HCT116 (cell line): ENCODE data around the gene KIAA1328. TPM values are rescaled to one million over a fixed set of nuclear protein-coding genes. Genes with fewer than 3 reads are reported as not detected.

Experiments
- ATAC-seq: fragments of 200-7000 bp; cut with Tn5 transposase; 2 replicates; pipeline ENCODE4 v1.9.1; 2020; ENCODE audit warnings: mild to moderate bottlenecking, moderate library complexity
- BruUV-seq: library from RNA; stranded (reverse); fragments of 400-500 nt; replicated peaks from 2 replicates; lab custom pipeline; 2021; lab: Mats Ljungman, UMichigan
- CTCF ChIA-PET: fragments of 300-600 bp; sonication (Branson Sonifier 250); formaldehyde crosslinking; loops from one replicate; lab custom pipeline; 2021; ENCODE audit warnings: antibody characterized with exemption; lab: Charles Lee
- POLR2A ChIA-PET: fragments of 300-600, 350-600 bp; sonication (Branson Sonifier 250); formaldehyde crosslinking; loops from one replicate; lab custom pipeline; 2021; ENCODE audit warnings: antibody characterized with exemption; lab: Charles Lee
- RAD21 ChIA-PET, 2 experiments: fragments of 300-600 bp; sonication (Branson Sonifier 250); formaldehyde crosslinking; loops; one replicate each; lab custom pipeline; 2023; ENCODE audit warnings: low total read pairs in 2 of 2; ENCODE audit not compliant: uncharacterized antibody in 2 of 2, unreplicated experiment in 2 of 2, low non-redundant PET in 1 of 2; lab: Charles Lee
- DNase-seq: peaks from one replicate; pipeline ENCODE4 v3.0.0-alpha.2; 2010; ENCODE audit warnings: low read depth, low spot score
- H2AFZ ChIP-seq: fragments of 200-600 bp; shearing (Covaris generic), sonication (generic); 2 replicates; pipeline ENCODE4 v1.6.1; 2017; ENCODE audit warnings: low read depth, mixed run types, mixed read lengths, antibody characterized with exemption, low read length; ENCODE audit not compliant: poor library complexity, severe bottlenecking
- H3K27ac ChIP-seq: 2 replicates; pipeline ENCODE4 v1.5.1; 2012; ENCODE audit warnings: low read depth, low read length
- H3K27me3 ChIP-seq: fragments of 200-600 bp; sonication (generic); 2 replicates; pipeline ENCODE4 v1.6.1; 2016; ENCODE audit warnings: mixed run types, low read length, mixed read lengths; ENCODE audit not compliant: insufficient read depth
- H3K36me3 ChIP-seq, 2 experiments: fragments of 200-500 bp in 1 of 2; fragments of 200-600 bp in 1 of 2; sonication (Bioruptor generic) in 1 of 2; sonication (generic) in 1 of 2; 2 replicates each; pipeline versions ENCODE4 v1.5.1 to v1.6.1; 2014 to 2016; ENCODE audit warnings: low read length in 2 of 2, inconsistent platforms in 1 of 2, mixed read lengths in 1 of 2, mixed run types in 1 of 2; ENCODE audit not compliant: insufficient read depth in 2 of 2, control insufficient read depth in 1 of 2
- H3K4me1 ChIP-seq, 2 experiments: fragments of 200-600 bp in 1 of 2; sonication (generic) in 1 of 2; 2 replicates each; pipeline versions ENCODE4 v1.5.1 to v1.6.1; 2012 to 2017; ENCODE audit warnings: low read length in 2 of 2, inconsistent platforms in 1 of 2, mild to moderate bottlenecking in 1 of 2, mixed read lengths in 1 of 2, mixed run types in 1 of 2, moderate library complexity in 1 of 2; ENCODE audit not compliant: insufficient read depth in 2 of 2, control insufficient read depth in 1 of 2
- H3K4me2 ChIP-seq: fragments of 200-600 bp; sonication (generic); 2 replicates; pipeline ENCODE4 v1.6.1; 2017; ENCODE audit warnings: mixed run types, low read length, mixed read lengths
- H3K4me3 ChIP-seq, 2 experiments: fragments of 200-600 bp in 1 of 2; sonication (generic) in 1 of 2; replicated peaks in 1 of 2; 2 replicates each; pipeline ENCODE4 v1.5.1; 2011 to 2016; ENCODE audit warnings: low read length in 2 of 2, control low read depth in 1 of 2, low read depth in 1 of 2, mild to moderate bottlenecking in 1 of 2, mixed read lengths in 1 of 2, mixed run types in 1 of 2
- H3K79me2 ChIP-seq: fragments of 200-600 bp; sonication (generic); 2 replicates; pipeline ENCODE4 v1.6.1; 2017; ENCODE audit warnings: mild to moderate bottlenecking, mixed run types, low read length, moderate library complexity, mixed read lengths; ENCODE audit not compliant: insufficient read depth
- H3K9ac ChIP-seq: fragments of 200-600 bp; sonication (generic); 2 replicates; pipeline ENCODE4 v1.6.1; 2016; ENCODE audit warnings: low read length, mixed read lengths
- H3K9me2 ChIP-seq: fragments of 200-600 bp; sonication (generic), shearing (Covaris generic); 2 replicates; pipeline ENCODE4 v1.6.1; 2017; ENCODE audit warnings: mixed run types, mild to moderate bottlenecking, moderate library complexity; ENCODE audit not compliant: insufficient read depth
- H3K9me3 ChIP-seq, 2 experiments: fragments of 200-500 bp in 1 of 2; fragments of 200-600 bp in 1 of 2; sonication (Bioruptor generic) in 1 of 2; sonication (generic) in 1 of 2; 2 replicates each; pipeline ENCODE4 v1.6.1; 2014 to 2017; ENCODE audit warnings: low read length in 2 of 2, mixed read lengths in 2 of 2, inconsistent platforms in 1 of 2, low read depth in 1 of 2, mild to moderate bottlenecking in 1 of 2, mixed run types in 1 of 2, moderate library complexity in 1 of 2; ENCODE audit not compliant: control insufficient read depth in 1 of 2, insufficient read depth in 1 of 2
- H4K20me1 ChIP-seq: fragments of 200-600 bp; sonication (generic), shearing (Covaris generic); 2 replicates; pipeline ENCODE4 v1.6.1; 2017; ENCODE audit warnings: mixed run types, mild to moderate bottlenecking, moderate library complexity; ENCODE audit not compliant: insufficient read depth
- ATF3 ChIP-seq: IDR thresholded peaks from 2 replicates; pipeline ENCODE4 v1.6.1; 2012
- CBX3 ChIP-seq: IDR thresholded peaks from 2 replicates; pipeline ENCODE4 v1.6.1; 2012; ENCODE audit warnings: low read depth
- CTCF ChIP-seq, 3 experiments: fragments of 200-600 bp in 1 of 3; sonication (generic) in 1 of 3; IDR thresholded peaks in 2 of 3; conservative IDR thresholded peaks in 1 of 3; 2 replicates each; pipeline ENCODE4 v1.5.1; 2012 to 2017; ENCODE audit warnings: low read depth in 2 of 3, low read length in 2 of 3, antibody characterized with exemption in 1 of 3, borderline replicate concordance in 1 of 3, control low read depth in 1 of 3, mild to moderate bottlenecking in 1 of 3, mixed read lengths in 1 of 3, mixed run types in 1 of 3, moderate library complexity in 1 of 3; ENCODE audit not compliant: insufficient read depth in 1 of 3
- ELF1 ChIP-seq: IDR thresholded peaks from 2 replicates; pipeline ENCODE4 v1.6.1; 2012; ENCODE audit warnings: low read depth, borderline replicate concordance
- EZH2 ChIP-seq: fragments of 200-600 bp; sonication (generic); IDR thresholded peaks from 2 replicates; pipeline ENCODE4 v1.6.1; 2017; ENCODE audit warnings: antibody characterized with exemption, mixed run types
- EZH2phosphoT487 ChIP-seq: fragments of 200-600 bp; IDR thresholded peaks from 2 replicates; pipeline ENCODE4 v1.6.1; 2018; ENCODE audit warnings: antibody characterized with exemption, borderline replicate concordance
- FOSL1 ChIP-seq: IDR thresholded peaks from 2 replicates; pipeline ENCODE4 v1.6.1; 2012; ENCODE audit warnings: low read depth
- MAX ChIP-seq: IDR thresholded peaks from 2 replicates; pipeline ENCODE4 v1.6.1; 2012
- POLR2A ChIP-seq: IDR thresholded peaks from 2 replicates; pipeline ENCODE4 v1.7.0; 2011; ENCODE audit warnings: borderline replicate concordance; ENCODE audit not compliant: insufficient read depth, insufficient read length; ENCODE audit errors: extremely low read depth
- POLR2AphosphoS5 ChIP-seq: IDR thresholded peaks from 2 replicates; pipeline ENCODE4 v1.6.1; 2011; ENCODE audit warnings: mild to moderate bottlenecking, low read depth, low read length, moderate library complexity
- RAD21 ChIP-seq: IDR thresholded peaks from 2 replicates; pipeline ENCODE4 v1.6.1; 2012; ENCODE audit warnings: low read depth, mild to moderate bottlenecking
- REST ChIP-seq: IDR thresholded peaks from 2 replicates; pipeline ENCODE4 v1.6.1; 2012; ENCODE audit warnings: low read depth
- SIN3A ChIP-seq: IDR thresholded peaks from 2 replicates; pipeline ENCODE4 v1.6.1; 2012; ENCODE audit warnings: low read depth
- TCF7L2 ChIP-seq: IDR thresholded peaks from 2 replicates; pipeline ENCODE4 v1.7.0; 2011; ENCODE audit warnings: borderline replicate concordance, inconsistent platforms; ENCODE audit not compliant: insufficient read depth, insufficient read length; ENCODE audit errors: extremely low read depth
- YY1 ChIP-seq: IDR thresholded peaks from 2 replicates; pipeline ENCODE4 v1.6.1; 2011; ENCODE audit warnings: low read length, low read depth, moderate library complexity, mild to moderate bottlenecking; ENCODE audit not compliant: insufficient replicate concordance; ENCODE audit errors: extremely low read depth
- ZBTB33 ChIP-seq: IDR thresholded peaks from 2 replicates; pipeline ENCODE4 v1.6.1; 2011; ENCODE audit warnings: mild to moderate bottlenecking, low read length, moderate library complexity; ENCODE audit not compliant: insufficient replicate concordance; ENCODE audit errors: extremely low read depth
- ZNF274 ChIP-seq: fragments of 200-500 bp; sonication (Bioruptor generic); IDR thresholded peaks from 2 replicates; pipeline ENCODE4 v1.6.1; 2014; ENCODE audit warnings: mild to moderate bottlenecking, low read depth, low read length, inconsistent platforms
- intact Hi-C: fragments of 100-400 bp; cut with micrococcal nuclease; formaldehyde crosslinking; loops from 2 replicates; pipeline ENCODE4 v1.10.0; 2022
- total RNA-seq: library from RNA; stranded (reverse); gene quantifications from one replicate; pipeline ENCODE4 v1.2.1, GENCODE V29; 2021; ENCODE audit not compliant: unreplicated experiment

Gene KIAA1328
- total RNA-seq, 1 experiment from 2014 or later, result 5.2 TPM

GRCh38 chr18:37160038-37160820 lies 331.3 kb downstream of the KIAA1328 start:
- H4K20me1 ChIP-seq, result no peaks in the 10 kb centered on the region
- H3K36me3 ChIP-seq, result no peaks in the 10 kb centered on the region
- POLR2A ChIA-PET, result no interaction called here
- H3K4me3 ChIP-seq, result no peak overlapping the region
- intact Hi-C loops, result no loop called here
- no peaks in the 10 kb centered on the region for H3K79me2 ChIP-seq
- H3K9me3 ChIP-seq, result no peaks in the 10 kb centered on the region
- no TSS peak for BruUV-seq
- RAD21 ChIA-PET, result no interaction called here
- no peak overlapping the region for H3K27ac ChIP-seq
- no peaks in the 10 kb centered on the region for H3K27me3 ChIP-seq
- DNase-seq (no peak), ATAC-seq (no peak)
- peaks cover 0 to 3% of the 10 kb centered on the region in 2 experiments; a peak in 1 of 4 replicates for H3K4me1 ChIP-seq
- H3K9ac ChIP-seq, result no peak overlapping the region
- no peak overlapping the region for H3K4me2 ChIP-seq
- TF ChIP-seq ATF3 (no peak), YY1 (no peak), POLR2AphosphoS5 (no peak), ZNF274 (no peak), CBX3 (no peak), REST (no peak), SIN3A (no peak), POLR2A (no peak), FOSL1 (no peak), ELF1 (no peak), TCF7L2 (no peak), CTCF (IDR thresholded peaks at IDR 0.05 in 2 of 3, conservative IDR thresholded peaks at IDR 0.05 in 1 of 3; ENCODE audit: borderline replicate concordance in 1 of 3, insufficient read depth in 1 of 3, low read depth in 2 of 3, low read length in 2 of 3) (no peak), EZH2 (no peak), RAD21 (no peak), ZBTB33 (no peak), MAX (no peak), EZH2phosphoT487 (no peak)
- TF ChIP-seq, all 23 proteins: peak for 0
- CTCF ChIA-PET, result no interaction called here
- no peaks in the 10 kb centered on the region for H3K9me2 ChIP-seq
- H2AFZ ChIP-seq, result no peak overlapping the region
